Activated naive CD4-positive, alpha-beta T cell treated with Interleukin-2 at 50 U/mL for 16 hours (primary cell): ENCODE data around the gene USO1.

Source experiments
- DNase-seq: peaks from one replicate; pipeline ENCODE4 v3.0.0-alpha.2; 2020

Gene USO1

GRCh38 chr4:75848171-75848760 lies 123.9 kb downstream of the USO1 start:
- peak; percentile 8 for DNase-seq

- DNase-seq = no peak
Measured at GRCh38 chr4:75848891-75849290, 124.5 kb downstream of the USO1 start.

GRCh38 chr4:75849461-75849860 lies 125.1 kb downstream of the USO1 start:
- DNase-seq = no peak

- DNase-seq = no peak
Measured at GRCh38 chr4:75858721-75859120, 134.3 kb downstream of the USO1 start.

- no peak for DNase-seq
Measured at GRCh38 chr4:75860606-75861005, 136.2 kb downstream of the USO1 start.
